Kidney epithelial cell (primary cell): Measurements from ENCODE around the gene FAP. TPM values are rescaled to one million over a fixed set of nuclear protein-coding genes. Genes with fewer than 3 reads are reported as not detected.

Source experiments
- DNase-seq: peaks from one replicate; pipeline ENCODE4 v3.0.0-alpha.2; 2010; ENCODE audit warnings: low read depth
- H3K27me3 ChIP-seq: 2 replicates; pipeline ENCODE4 v1.6.0; 2011; ENCODE audit warnings: low read length; ENCODE audit not compliant: control insufficient read depth, insufficient read depth
- H3K36me3 ChIP-seq: 2 replicates; pipeline ENCODE4 v1.5.1; 2011; ENCODE audit warnings: low read length; ENCODE audit not compliant: control insufficient read depth, insufficient read depth
- H3K4me3 ChIP-seq: 2 replicates; pipeline ENCODE4 v1.5.1; 2011; ENCODE audit warnings: low read depth, mild to moderate bottlenecking, control low read depth, low read length
- CTCF ChIP-seq: IDR thresholded peaks from 2 replicates; pipeline ENCODE4 v1.5.1; 2011; ENCODE audit warnings: mild to moderate bottlenecking, moderate library complexity, low read length, control low read depth, inconsistent platforms; ENCODE audit not compliant: insufficient read depth, poor library complexity, severe bottlenecking
- total RNA-seq: library from RNA; depleted of rRNA; stranded (reverse); fragments of >200 nt; gene quantifications from 2 replicates; pipeline ENCODE4 v1.2.3, GENCODE V29; 2015

FAP gene
- total RNA-seq, 1 donor from 2014 or later = 2.8 TPM

GRCh38 chr2:162221064-162221463 lies 22.2 kb downstream of the FAP start:
- Histone ChIP-seq H3K36me3 (no peaks in the 10 kb centered on the region), H3K27me3 (no peaks in the 10 kb centered on the region), H3K4me3 (no peak overlapping the region)
- DNase-seq = no peak
- TF ChIP-seq CTCF = peak; percentile 90

- no peaks in the 10 kb centered on the region for H3K27me3 ChIP-seq
- no peak for TF ChIP-seq CTCF
- no peak overlapping the region for H3K4me3 ChIP-seq
- H3K36me3 ChIP-seq = no peaks in the 10 kb centered on the region
- no peak for DNase-seq
Measured at GRCh38 chr2:162220368-162220767, 22.9 kb downstream of the FAP start.

DNA sequence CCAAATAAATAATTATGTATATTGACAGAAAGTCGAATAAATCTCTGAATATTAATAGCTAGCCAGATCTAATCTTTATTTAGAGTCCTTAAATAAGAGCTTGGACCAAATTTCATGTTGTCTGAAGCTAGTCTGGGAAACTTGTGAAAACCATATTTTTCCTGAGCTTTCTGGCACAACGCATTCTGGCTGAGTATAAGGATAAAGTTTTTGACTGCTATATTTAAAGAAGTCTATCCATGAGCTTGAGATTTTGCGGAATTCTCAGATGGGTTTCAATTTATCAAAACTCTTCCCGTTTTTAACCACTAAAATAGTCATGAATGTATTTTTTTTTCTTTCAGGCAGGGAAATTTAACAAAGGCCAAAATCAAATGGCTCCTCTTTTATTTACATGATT lies 23.8 kb downstream of the FAP start:
- H3K36me3 ChIP-seq = no peaks in the 10 kb centered on the region
- no peak for DNase-seq
- TF ChIP-seq CTCF = no peak
- no peak overlapping the region for H3K4me3 ChIP-seq
- no peaks in the 10 kb centered on the region for H3K27me3 ChIP-seq

DNA sequence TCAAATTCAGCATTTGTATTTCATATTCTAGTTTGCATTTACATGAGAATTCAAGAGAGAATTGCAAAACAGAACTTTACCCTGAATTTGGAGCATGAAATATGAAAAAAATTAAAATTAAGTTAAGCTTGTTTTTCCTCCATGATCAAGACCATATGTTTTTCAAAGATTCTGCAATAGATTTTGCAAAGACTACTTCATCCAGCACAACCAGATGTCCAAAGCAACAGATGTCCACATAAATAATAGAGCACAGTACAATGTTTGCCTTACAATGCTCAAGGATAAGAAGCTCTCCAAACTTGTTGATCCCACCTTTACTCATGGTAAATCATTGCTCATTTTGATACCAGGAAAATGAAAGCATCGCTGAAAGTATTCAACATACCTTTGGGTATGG lies 25.6 kb downstream of the FAP start:
- Histone ChIP-seq H3K4me3 (no peak overlapping the region), H3K36me3 (no peaks in the 10 kb centered on the region), H3K27me3 (no peaks in the 10 kb centered on the region)
- no peak for DNase-seq
- no peak for TF ChIP-seq CTCF

- Histone ChIP-seq H3K4me3 (no peak overlapping the region), H3K36me3 (no peaks in the 10 kb centered on the region), H3K27me3 (no peaks in the 10 kb centered on the region)
- no peak for TF ChIP-seq CTCF
- no peak for DNase-seq
Measured at GRCh38 chr2:162215162-162215561, 28.1 kb downstream of the FAP start.

DNA sequence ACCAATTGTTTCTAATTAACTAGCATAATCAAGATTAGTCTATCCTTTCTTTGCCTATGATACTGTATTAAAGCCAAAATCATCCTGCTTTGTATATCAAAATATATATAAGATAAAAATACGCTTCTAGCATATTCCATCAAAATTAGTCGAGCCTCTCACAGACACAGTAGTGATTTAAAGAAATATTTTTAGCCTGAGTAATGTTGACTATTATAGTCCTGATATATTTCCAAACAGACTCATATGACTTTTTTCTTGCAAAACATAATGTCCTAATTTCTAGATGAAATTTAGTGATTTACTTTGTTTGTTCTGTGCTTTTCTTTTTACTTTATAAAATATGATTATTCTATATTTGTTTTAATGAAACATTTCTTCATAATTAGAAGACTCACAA lies 30.9 kb downstream of the FAP start:
- Histone ChIP-seq H3K27me3 (no peaks in the 10 kb centered on the region), H3K36me3 (no peaks in the 10 kb centered on the region), H3K4me3 (no peak overlapping the region)
- DNase-seq = no peak
- TF ChIP-seq CTCF = no peak
